K562 (cell line): ENCODE measurements around the gene AGAP3. TPM values are rescaled to one million over a fixed set of nuclear protein-coding genes. Genes with fewer than 3 reads are reported as not detected.

Experiments
- ARHGAP35 ChIP-seq: fragments of 450-650 bp; IDR thresholded peaks from 2 replicates; pipeline ENCODE4 v1.6.1; 2018; ENCODE audit not compliant: partially characterized antibody
- CREBBP ChIP-seq: IDR thresholded peaks from one replicate; pipeline ENCODE4 v1.6.1; 2012; ENCODE audit warnings: low read depth, mild to moderate bottlenecking, control low read depth, inconsistent platforms, low read length
- HIVEP1 ChIP-seq: fragments of 250-450 bp; sonication (Bioruptor Pico); IDR thresholded peaks from 2 replicates; pipeline ENCODE4 v1.4.0; 2020; ENCODE audit warnings: mild to moderate bottlenecking
- HLTF ChIP-seq: fragments of 450-650 bp; IDR thresholded peaks from 2 replicates; pipeline ENCODE4 v1.6.1; 2016
- HNRNPH1 ChIP-seq: fragments of 200-400 bp; formaldehyde crosslinking; optimal IDR thresholded peaks from 2 replicates; pipeline ENCODE3; 2017; ENCODE audit warnings: low read depth, mild to moderate bottlenecking, low read length, moderate library complexity
- HNRNPLL ChIP-seq: fragments of 200-400 bp; formaldehyde crosslinking; IDR thresholded peaks from 2 replicates; pipeline ENCODE4 v1.6.1; 2017; ENCODE audit warnings: low read length, low read depth, mild to moderate bottlenecking; ENCODE audit not compliant: poor library complexity, severe bottlenecking
- ILF3 ChIP-seq: fragments of 450-650 bp; IDR thresholded peaks from 2 replicates; pipeline ENCODE4 v1.6.1; 2018; ENCODE audit warnings: antibody characterized with exemption, mild to moderate bottlenecking, moderate library complexity, borderline replicate concordance
- MAZ ChIP-seq, 2 experiments: fragments of 450-650 bp in 1 of 2; sonication (generic) in 1 of 2; formaldehyde crosslinking; IDR thresholded peaks in 1 of 2; conservative IDR thresholded peaks in 1 of 2; 2 replicates each; pipeline versions ENCODE4 v1.4.0 to v1.5.0; 2020; ENCODE audit warnings: mild to moderate bottlenecking in 1 of 2, missing genetic modification reagents in 1 of 2
- MEIS2 ChIP-seq: fragments of 450-650 bp; IDR thresholded peaks from 2 replicates; pipeline ENCODE4 v1.6.1; 2014; ENCODE audit warnings: mild to moderate bottlenecking; ENCODE audit not compliant: partially characterized antibody
- NEUROD1 ChIP-seq: fragments of 150-350 bp; IDR thresholded peaks from 2 replicates; pipeline ENCODE4 v1.6.1; 2014; ENCODE audit warnings: borderline replicate concordance, low read length, low read depth; ENCODE audit not compliant: partially characterized antibody
- PTTG1 ChIP-seq: fragments of 450-650 bp; IDR thresholded peaks from 2 replicates; pipeline ENCODE4 v1.6.1; 2016; ENCODE audit warnings: low read depth, mild to moderate bottlenecking, missing genetic modification characterization, missing compliant biosample characterization
- SMAD3 ChIP-seq: fragments of 450-650 bp; formaldehyde crosslinking; conservative IDR thresholded peaks from 2 replicates; pipeline ENCODE4 v1.4.0; 2020; ENCODE audit warnings: mild to moderate bottlenecking
- ZBTB11 ChIP-seq, 3 experiments: fragments of 200-800 bp in 1 of 3; fragments of 250-450 bp in 1 of 3; fragments of 450-650 bp in 1 of 3; sonication (Bioruptor Pico) in 1 of 3; sonication (Bioruptor generic) in 1 of 3; formaldehyde crosslinking in 1 of 3; IDR thresholded peaks; 2 replicates each; pipeline versions ENCODE4 v1.6.1 to v1.8.0; 2016 to 2022; ENCODE audit warnings: mild to moderate bottlenecking in 2 of 3, missing genetic modification characterization in 2 of 3, missing compliant biosample characterization in 1 of 3, moderate library complexity in 1 of 3
- ZNF124 ChIP-seq: sonication (generic); formaldehyde crosslinking; IDR thresholded peaks from 2 replicates; pipeline ENCODE4 v1.8.1; 2022; ENCODE audit warnings: missing genetic modification reagents
- ZNF174 ChIP-seq: fragments of 250-450 bp; sonication (Bioruptor Pico); IDR thresholded peaks from 2 replicates; pipeline ENCODE4 v1.4.0; 2020; ENCODE audit warnings: mild to moderate bottlenecking
- ZNF584 ChIP-seq: fragments of 200-800 bp; sonication (Bioruptor generic); IDR thresholded peaks from 2 replicates; pipeline ENCODE4 v1.6.1; 2016; ENCODE audit warnings: low read depth, mild to moderate bottlenecking, missing genetic modification characterization, missing compliant biosample characterization
- ZNF644 ChIP-seq: fragments of 200-800 bp; sonication (Bioruptor generic); IDR thresholded peaks from 2 replicates; pipeline ENCODE4 v1.6.1; 2016; ENCODE audit warnings: low read depth, missing genetic modification characterization, missing compliant biosample characterization
- ZNF717 ChIP-seq: fragments of 250-450 bp; sonication (Bioruptor Pico); IDR thresholded peaks from 2 replicates; pipeline ENCODE4 v1.5.0; 2021
- ZNF766 ChIP-seq: fragments of 200-800 bp; sonication (Bioruptor generic); conservative IDR thresholded peaks from 2 replicates; pipeline ENCODE4 v1.6.1; 2016; ENCODE audit warnings: missing genetic modification characterization, missing compliant biosample characterization
- ZSCAN32 ChIP-seq: fragments of 450-650 bp; formaldehyde crosslinking; IDR thresholded peaks from 2 replicates; pipeline ENCODE4 v1.4.0; 2020; ENCODE audit warnings: mild to moderate bottlenecking, moderate library complexity
- polyA plus RNA-seq, 8 experiments: library from polyadenylated mRNA; depleted of rRNA in 4 of 8; stranded (reverse) in 5 of 8; unstranded in 3 of 8; fragments of >200 nt; fragmentation: Nextera tagmentation in 2 of 8; fragmentation: Illumina TruSeq in 1 of 8; extraction: Ambion mirVana in 2 of 8; extraction: Trizol in 1 of 8; gene quantifications; 2 replicates each; pipeline versions ENCODE4 v1.2.1 to v1.2.3, GENCODE V29; 2011 to 2014; ENCODE audit warnings: inconsistent platforms in 1 of 8, missing spikeins in 1 of 8
- total RNA-seq, 7 experiments: library from RNA; depleted of rRNA in 6 of 7; stranded (reverse); fragments of >200 nt in 6 of 7; fragmentation: Illumina TruSeq in 2 of 7; extraction: Trizol in 2 of 7; gene quantifications; 2 replicates each; pipeline versions ENCODE4 v1.2.1 to v1.2.3, GENCODE V29; 2011 to 2021; ENCODE audit warnings: low replicate concordance in 1 of 7
- TF ChIP-seq, protein P1 (sequence below): sonication (generic); formaldehyde crosslinking; IDR thresholded peaks from 2 replicates; pipeline ENCODE4 v1.8.0; 2022; ENCODE audit warnings: missing genetic modification reagents, mild to moderate bottlenecking, borderline replicate concordance
- TF ChIP-seq, protein P2 (sequence below): sonication (generic); formaldehyde crosslinking; IDR thresholded peaks from 2 replicates; pipeline ENCODE4 v1.8.0; 2022; ENCODE audit warnings: missing genetic modification reagents, mild to moderate bottlenecking, borderline replicate concordance

Gene AGAP3
- total and polyA plus RNA-seq, 9 of the 15 experiments (the other 6 are each of a cell fraction or from before 2014, with no cell fraction given) = 3.4 to 208 (median 62.2) TPM

DNA sequence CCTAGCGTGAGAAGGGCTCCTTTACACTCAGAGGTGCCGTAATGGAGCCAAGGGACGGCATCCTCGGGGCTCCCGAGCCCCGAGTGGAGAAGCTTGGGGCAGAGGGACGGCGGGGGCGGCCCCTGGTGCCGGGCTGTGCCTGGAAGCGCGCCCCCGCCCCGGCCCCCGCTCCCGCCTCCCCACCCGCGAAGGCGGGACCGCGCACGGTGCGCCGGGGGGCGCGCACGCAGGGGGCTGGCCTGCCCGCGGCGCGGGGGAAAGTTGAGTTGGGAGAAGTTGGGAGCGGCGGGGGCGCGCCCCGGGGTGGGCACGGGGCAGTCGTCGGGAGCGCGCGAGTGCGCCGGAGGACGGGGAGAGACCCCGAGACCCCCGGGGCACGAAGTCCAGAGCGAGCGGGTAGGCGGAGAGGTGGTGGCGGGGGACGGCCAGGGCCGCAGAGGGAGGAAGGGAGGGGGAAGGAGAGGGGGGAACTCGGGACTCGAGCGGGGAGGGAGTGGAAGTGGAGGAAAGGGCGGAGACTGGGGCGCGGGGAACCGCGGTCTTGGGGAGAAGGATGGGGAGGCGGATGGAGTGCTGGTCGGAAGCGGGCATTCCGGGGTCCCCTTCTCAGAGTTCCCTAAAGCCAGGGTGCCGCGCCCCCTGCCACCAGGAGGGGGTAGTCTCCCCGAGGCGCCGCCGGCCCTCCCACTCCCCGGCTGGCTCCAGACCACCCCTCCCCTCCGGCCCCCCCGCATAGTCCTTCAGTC lies 26.7 kb upstream of the AGAP3 start, which contains the start of gene SLC4A2 (continued):
- TF ChIP-seq ZNF124 (CRISPR knock-in tag) = no peak
- peak; percentile 7 for TF ChIP-seq NEUROD1
- TF ChIP-seq ZBTB11 (CRISPR knock-in tag; IDR thresholded peaks at IDR 0.05) = peak in 1 of 3 experiments; percentile 90; a peak in 3 of 6 replicates
- no peak for TF ChIP-seq ZNF174 (CRISPR knock-in tag)
- TF ChIP-seq, protein P1, sequence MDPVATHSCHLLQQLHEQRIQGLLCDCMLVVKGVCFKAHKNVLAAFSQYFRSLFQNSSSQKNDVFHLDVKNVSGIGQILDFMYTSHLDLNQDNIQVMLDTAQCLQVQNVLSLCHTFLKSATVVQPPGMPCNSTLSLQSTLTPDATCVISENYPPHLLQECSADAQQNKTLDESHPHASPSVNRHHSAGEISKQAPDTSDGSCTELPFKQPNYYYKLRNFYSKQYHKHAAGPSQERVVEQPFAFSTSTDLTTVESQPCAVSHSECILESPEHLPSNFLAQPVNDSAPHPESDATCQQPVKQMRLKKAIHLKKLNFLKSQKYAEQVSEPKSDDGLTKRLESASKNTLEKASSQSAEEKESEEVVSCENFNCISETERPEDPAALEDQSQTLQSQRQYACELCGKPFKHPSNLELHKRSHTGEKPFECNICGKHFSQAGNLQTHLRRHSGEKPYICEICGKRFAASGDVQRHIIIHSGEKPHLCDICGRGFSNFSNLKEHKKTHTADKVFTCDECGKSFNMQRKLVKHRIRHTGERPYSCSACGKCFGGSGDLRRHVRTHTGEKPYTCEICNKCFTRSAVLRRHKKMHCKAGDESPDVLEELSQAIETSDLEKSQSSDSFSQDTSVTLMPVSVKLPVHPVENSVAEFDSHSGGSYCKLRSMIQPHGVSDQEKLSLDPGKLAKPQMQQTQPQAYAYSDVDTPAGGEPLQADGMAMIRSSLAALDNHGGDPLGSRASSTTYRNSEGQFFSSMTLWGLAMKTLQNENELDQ = no peak
- peak; percentile 98 for TF ChIP-seq ZNF584
- no peak for TF ChIP-seq SMAD3
- TF ChIP-seq ZNF766 = peak; percentile 99
- no peak for TF ChIP-seq CREBBP
- TF ChIP-seq HLTF = peak; percentile 77; the same call in 1 of the 2 replicates
- TF ChIP-seq MAZ (CRISPR knock-in tag; conservative IDR thresholded peaks at IDR 0.05 in 1 of 2, IDR thresholded peaks at IDR 0.05 in 1 of 2) = peak; percentile 99
- no peak for TF ChIP-seq ZNF717 (CRISPR knock-in tag)
- peak; percentile 98 for TF ChIP-seq ZNF644 (tag)
- TF ChIP-seq HIVEP1 = no peak
- no peak for TF ChIP-seq MEIS2
- TF ChIP-seq ZSCAN32 (CRISPR knock-in tag) = no peak
- no peak for TF ChIP-seq PTTG1
- TF ChIP-seq, protein P2, sequence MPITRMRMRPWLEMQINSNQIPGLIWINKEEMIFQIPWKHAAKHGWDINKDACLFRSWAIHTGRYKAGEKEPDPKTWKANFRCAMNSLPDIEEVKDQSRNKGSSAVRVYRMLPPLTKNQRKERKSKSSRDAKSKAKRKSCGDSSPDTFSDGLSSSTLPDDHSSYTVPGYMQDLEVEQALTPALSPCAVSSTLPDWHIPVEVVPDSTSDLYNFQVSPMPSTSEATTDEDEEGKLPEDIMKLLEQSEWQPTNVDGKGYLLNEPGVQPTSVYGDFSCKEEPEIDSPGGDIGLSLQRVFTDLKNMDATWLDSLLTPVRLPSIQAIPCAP (CRISPR knock-in tag) = no peak
- TF ChIP-seq HNRNPH1 = no peak
- no peak for TF ChIP-seq ILF3
- no peak for TF ChIP-seq ARHGAP35
- TF ChIP-seq HNRNPLL = no peak
